Measurements from ENCODE around the gene AKAP6. TPM values are rescaled to one million over a fixed set of nuclear protein-coding genes. Genes with fewer than 3 reads are reported as not detected.

AKAP6 gene
- total RNA-seq, 1 experiment from 2014 or later: 1.1 TPM

DNA sequence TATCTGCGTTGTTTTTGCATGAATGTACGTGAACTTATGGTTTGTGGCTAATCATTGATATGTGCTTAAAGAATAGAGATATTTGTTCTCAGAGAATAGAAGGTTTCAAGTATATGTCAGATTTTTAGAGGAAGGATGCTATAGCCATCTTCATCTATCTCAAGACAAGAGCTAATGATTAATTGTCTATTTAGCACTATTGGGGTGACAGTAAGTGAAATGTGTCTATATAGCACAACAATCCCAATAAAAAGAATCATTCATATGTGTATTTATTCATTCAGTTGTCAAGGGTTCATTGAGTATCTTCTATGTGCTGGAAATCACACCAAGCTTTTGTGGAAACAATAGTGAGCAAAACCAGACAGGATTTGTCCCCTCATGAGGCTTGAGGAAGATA, 310.1 kb downstream of the AKAP6 start:
- H3K79me2 ChIP-seq (ENCODE audit: insufficient read depth, low read length): no peaks in the 10 kb centered on the region
- WGBS (ENCODE audit: extremely low coverage, insufficient read length, low lambda C conversion rate): no CpG with 5 or more reads among the region's 2 CpGs
- H3K27ac Mint-ChIP-seq: no peak overlapping the region

More for the DNA sequence above, 310.1 kb downstream of the AKAP6 start:
- Histone ChIP-seq H3K23me2 (ENCODE audit: insufficient read length, low read depth, low read length, poor library complexity, severe bottlenecking) (no peaks in the 10 kb centered on the region), H3K27ac (ENCODE audit: insufficient read length, low read depth, low read length) (no peak overlapping the region), H2BK15ac (ENCODE audit: low read depth, low read length) (no peak overlapping the region), H3K14ac (ENCODE audit: insufficient read depth, low read length) (no peak overlapping the region), H3K79me1 (ENCODE audit: insufficient read depth, low read depth, low read length, poor library complexity, severe bottlenecking) (no peaks in the 10 kb centered on the region), H3K4ac (ENCODE audit: low read depth, low read length) (no peak overlapping the region), H3K4me2 (ENCODE audit: insufficient read depth, insufficient read length, low read length) (no peak overlapping the region), H3K23ac (ENCODE audit: insufficient read length, low read depth, low read length) (no peak overlapping the region), H2BK12ac (ENCODE audit: insufficient read length, low read depth, low read length) (no peak overlapping the region), H3T11ph (ENCODE audit: low read length) (no peak overlapping the region), H2BK5ac (ENCODE audit: insufficient read length, low read length) (no peak overlapping the region), H4K20me1 (ENCODE audit: control insufficient read depth, insufficient read depth, insufficient read length) (no peaks in the 10 kb centered on the region), H2BK20ac (ENCODE audit: low read depth, low read length, poor library complexity, severe bottlenecking) (no peak overlapping the region), H3K27me3 (ENCODE audit: insufficient read depth, low read length) (no peaks in the 10 kb centered on the region), H3K56ac (ENCODE audit: insufficient read length, low read depth, low read length) (no peak overlapping the region), H3K4me1 (ENCODE audit: insufficient read depth, low read length) (no peaks in the 10 kb centered on the region), H4K5ac (ENCODE audit: insufficient read length, low read depth, low read length) (no peak overlapping the region), H4K91ac (ENCODE audit: insufficient read length, low read depth, low read length) (no peak overlapping the region), H3K9me3 (ENCODE audit: control insufficient read depth, low read depth, low read length) (no peaks in the 10 kb centered on the region), H3K18ac (ENCODE audit: insufficient read length, low read depth, low read length) (no peak overlapping the region), H4K8ac (replicated peaks; ENCODE audit: insufficient read length, low read depth, low read length) (no peak overlapping the region), H2AK5ac (ENCODE audit: insufficient read length, low read length) (no peak overlapping the region), H3K9ac (ENCODE audit: extremely low read depth, insufficient read length, low read length) (no peak overlapping the region), H2BK120ac (ENCODE audit: low read depth, low read length, poor library complexity, severe bottlenecking) (no peak overlapping the region), H2AFZ (ENCODE audit: low read length) (no peak overlapping the region)
- H3K36me3 Mint-ChIP-seq (ENCODE audit: insufficient read depth in 1 of 3, low read depth in 3 of 3): no peaks in the 10 kb centered on the region
- no peaks in the 10 kb centered on the region for H3K9me3 Mint-ChIP-seq
- H3K27me3 Mint-ChIP-seq (ENCODE audit: low read depth): no peaks in the 10 kb centered on the region
- DNase-seq: no peak
- no peaks in the 10 kb centered on the region for H3K4me1 Mint-ChIP-seq
- no peak overlapping the region for H3K4me3 Mint-ChIP-seq
- TF ChIP-seq, protein P1, sequence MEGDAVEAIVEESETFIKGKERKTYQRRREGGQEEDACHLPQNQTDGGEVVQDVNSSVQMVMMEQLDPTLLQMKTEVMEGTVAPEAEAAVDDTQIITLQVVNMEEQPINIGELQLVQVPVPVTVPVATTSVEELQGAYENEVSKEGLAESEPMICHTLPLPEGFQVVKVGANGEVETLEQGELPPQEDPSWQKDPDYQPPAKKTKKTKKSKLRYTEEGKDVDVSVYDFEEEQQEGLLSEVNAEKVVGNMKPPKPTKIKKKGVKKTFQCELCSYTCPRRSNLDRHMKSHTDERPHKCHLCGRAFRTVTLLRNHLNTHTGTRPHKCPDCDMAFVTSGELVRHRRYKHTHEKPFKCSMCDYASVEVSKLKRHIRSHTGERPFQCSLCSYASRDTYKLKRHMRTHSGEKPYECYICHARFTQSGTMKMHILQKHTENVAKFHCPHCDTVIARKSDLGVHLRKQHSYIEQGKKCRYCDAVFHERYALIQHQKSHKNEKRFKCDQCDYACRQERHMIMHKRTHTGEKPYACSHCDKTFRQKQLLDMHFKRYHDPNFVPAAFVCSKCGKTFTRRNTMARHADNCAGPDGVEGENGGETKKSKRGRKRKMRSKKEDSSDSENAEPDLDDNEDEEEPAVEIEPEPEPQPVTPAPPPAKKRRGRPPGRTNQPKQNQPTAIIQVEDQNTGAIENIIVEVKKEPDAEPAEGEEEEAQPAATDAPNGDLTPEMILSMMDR (conservative IDR thresholded peaks at IDR 0.05): no peak

Data from H9 (cell line).